NCI-H2227 treated with DMSO at 0.1 percent for 48 hours (cell line): ENCODE results near the gene ABCF3.

ENCODE experiments used
- DNase-seq: peaks from one replicate; lab custom pipeline; 2025; lab: John Stamatoyannopoulos, UW

Gene ABCF3

GRCh38 chr3:184167786-184168185 is 18.2 kb upstream of the ABCF3 start:
- no peak for DNase-seq

GRCh38 chr3:184168363-184169120 is 17.5 kb upstream of the ABCF3 start:
- no peak for DNase-seq

- no peak for DNase-seq
These were observed 15.8 kb upstream of the ABCF3 start for GRCh38 chr3:184169896-184170875.

- no peak for DNase-seq
These were observed 14.4 kb upstream of the ABCF3 start for GRCh38 chr3:184171562-184171961.

- no peak for DNase-seq
These were observed 13.2 kb upstream of the ABCF3 start for GRCh38 chr3:184172681-184173373.

GRCh38 chr3:184173374-184173722 is 12.7 kb upstream of the ABCF3 start:
- no peak for DNase-seq

GRCh38 chr3:184174284-184174645 is 11.7 kb upstream of the ABCF3 start:
- DNase-seq: no peak

- DNase-seq: peak; percentile 98
These were observed 11.1 kb upstream of the ABCF3 start, which contains the start of gene AP2M1 for GRCh38 chr3:184174646-184175492. Gene AP2M1, plus strand, starts transcription at chr3:184174855. Its CDS starts 2,139 bp downstream, at chr3:184176994.

- DNase-seq: no peak
These were observed 10.5 kb upstream of the ABCF3 start for GRCh38 chr3:184175506-184175905.

GRCh38 chr3:184175981-184176376 is 10.0 kb upstream of the ABCF3 start:
- no peak for DNase-seq

GRCh38 chr3:184176377-184177330 is 9.3 kb upstream of the ABCF3 start:
- peak; percentile 78 for DNase-seq

- no peak for DNase-seq
These were observed 8.7 kb upstream of the ABCF3 start for GRCh38 chr3:184177331-184177731.

GRCh38 chr3:184177767-184178306 is 8.2 kb upstream of the ABCF3 start:
- no peak for DNase-seq

GRCh38 chr3:184178521-184179138 is 7.4 kb upstream of the ABCF3 start:
- DNase-seq: no peak

GRCh38 chr3:184180165-184180564 is 5.8 kb upstream of the ABCF3 start:
- no peak for DNase-seq

GRCh38 chr3:184181596-184181995 is 4.4 kb upstream of the ABCF3 start:
- DNase-seq: no peak

- DNase-seq: no peak
These were observed 2.3 kb upstream of the ABCF3 start for GRCh38 chr3:184183679-184184078.

- DNase-seq: no peak
These were observed 1.3 kb upstream of the ABCF3 start for GRCh38 chr3:184184546-184185230.
